ENCODE data around the gene ADPRM. TPM values are rescaled to one million over a fixed set of nuclear protein-coding genes. Genes with fewer than 3 reads are reported as not detected.
A peak's percentile ranks its signal among the peaks of the same experiment; 100 is the strongest.

The ADPRM gene
- total RNA-seq, 2 experiments from 2014 or later, result 34.2 to 35.0 TPM

GRCh38 chr17:10742431-10742830 is 45.0 kb downstream of the ADPRM start:
- Mint-ChIP-seq H3K36me3 (ENCODE audit: low read depth) (no peaks in the 10 kb centered on the region), H3K4me3 (no peak overlapping the region), H3K27ac (no peak overlapping the region), H3K27me3 (no peaks in the 10 kb centered on the region), H3K4me1 (ENCODE audit: low read depth) (peaks cover 27% of the 10 kb centered on the region), H3K9me3 (no peaks in the 10 kb centered on the region)
- CTCF ChIA-PET, result no interaction called here
- Histone ChIP-seq H3K4me1 (ENCODE audit: insufficient read depth, low read length) (peaks cover 4% of the 10 kb centered on the region), H3K36me3 (ENCODE audit: insufficient read depth, low read length) (no peaks in the 10 kb centered on the region), H3K27me3 (ENCODE audit: control insufficient read depth in 1 of 2, insufficient read depth in 2 of 2, low read length in 2 of 2) (no peaks in the 10 kb centered on the region), H3K9me3 (ENCODE audit: control insufficient read depth in 1 of 2, insufficient read depth in 1 of 2, low read length in 2 of 2) (no peaks in the 10 kb centered on the region), H3K4me3 (ENCODE audit: low read length) (no peak overlapping the region), H3K27ac (ENCODE audit: low read depth in 1 of 2, low read length in 2 of 2) (no peak overlapping the region)
- intact Hi-C loops (cut with DNase I, micrococcal nuclease), result no loop called here
- DNase-seq, result no peak
- ATAC-seq (ENCODE audit: poor library complexity), result no peak
- no peak for TF ChIP-seq CTCF (IDR thresholded peaks at IDR 0.05)
- POLR2A ChIA-PET, result interaction anchor here (1.1 kb wide), 1 partner anchor 11 kb away, joined by 3 read pairs; no protein-coding TSS in a partner anchor

GRCh38 chr17:10743316-10744009 is 46.1 kb downstream of the ADPRM start:
- ChIA-PET POLR2A (interaction anchor here (1.1 kb wide), 1 partner anchor 13 kb away, joined by 3 read pairs; no protein-coding TSS in a partner anchor), CTCF (no interaction called here)
- Histone ChIP-seq H3K9me3 (ENCODE audit: control insufficient read depth in 1 of 2, insufficient read depth in 1 of 2, low read length in 2 of 2) (no peaks in the 10 kb centered on the region), H3K27ac (ENCODE audit: low read depth in 1 of 2, low read length in 2 of 2) (no peak overlapping the region), H3K4me1 (ENCODE audit: insufficient read depth, low read length) (peaks cover 4% of the 10 kb centered on the region), H3K4me3 (ENCODE audit: low read length) (no peak overlapping the region), H3K36me3 (ENCODE audit: insufficient read depth, low read length) (no peaks in the 10 kb centered on the region), H3K27me3 (ENCODE audit: control insufficient read depth in 1 of 2, insufficient read depth in 2 of 2, low read length in 2 of 2) (no peaks in the 10 kb centered on the region)
- no peak overlapping the region for H3K27ac Mint-ChIP-seq
- ATAC-seq (ENCODE audit: poor library complexity) (no peak), DNase-seq (no peak)
- no peaks in the 10 kb centered on the region for H3K9me3 Mint-ChIP-seq
- H3K4me3 Mint-ChIP-seq, result no peak overlapping the region
- TF ChIP-seq CTCF (IDR thresholded peaks at IDR 0.05), result no peak
- H3K4me1 Mint-ChIP-seq (ENCODE audit: low read depth), result peaks cover 19% of the 10 kb centered on the region
- no peaks in the 10 kb centered on the region for H3K27me3 Mint-ChIP-seq
- no peaks in the 10 kb centered on the region for H3K36me3 Mint-ChIP-seq (ENCODE audit: low read depth)
- intact Hi-C loops (cut with DNase I, micrococcal nuclease), result no loop called here

- TF ChIP-seq CTCF (IDR thresholded peaks at IDR 0.05), result no peak
- ChIA-PET POLR2A (interaction anchor here (0.6 to 1.2 kb wide), 2 partner anchors 44 to 45 kb away, joined by 3 read pairs; no protein-coding TSS in a partner anchor), CTCF (no interaction called here)
- no peaks in the 10 kb centered on the region for H3K36me3 ChIP-seq (ENCODE audit: insufficient read depth, low read length)
- intact Hi-C loops (cut with DNase I, micrococcal nuclease), result no loop called here
- H3K9me3 ChIP-seq (ENCODE audit: control insufficient read depth in 1 of 2, insufficient read depth in 1 of 2, low read length in 2 of 2), result no peaks in the 10 kb centered on the region
- H3K9me3 Mint-ChIP-seq, result no peaks in the 10 kb centered on the region
- H3K27me3 Mint-ChIP-seq, result peaks cover 4% of the 10 kb centered on the region
- ATAC-seq (ENCODE audit: poor library complexity) (peak; percentile 96), DNase-seq (peak in 8 of 14 experiments; percentile 6 to 60 (median 47))
- peaks cover 19% of the 10 kb centered on the region for H3K4me1 Mint-ChIP-seq (ENCODE audit: low read depth)
- H3K27ac Mint-ChIP-seq, result peak overlapping the region; percentile 57
- no peaks in the 10 kb centered on the region for H3K36me3 Mint-ChIP-seq (ENCODE audit: low read depth)
- peak overlapping the region; percentile 54 for H3K4me3 Mint-ChIP-seq
- H3K27ac ChIP-seq (ENCODE audit: low read depth in 1 of 2, low read length in 2 of 2), result no peak overlapping the region
- no peaks in the 10 kb centered on the region for H3K27me3 ChIP-seq (ENCODE audit: control insufficient read depth in 1 of 2, insufficient read depth in 2 of 2, low read length in 2 of 2)
- no peak overlapping the region for H3K4me3 ChIP-seq (ENCODE audit: low read length)
- H3K4me1 ChIP-seq (ENCODE audit: insufficient read depth, low read length), result peaks cover 4% of the 10 kb centered on the region
Observed at GRCh38 chr17:10744501-10745000, 47.2 kb downstream of the ADPRM start.

Data from CD4-positive, alpha-beta T cell (primary cell).